HL-60 (cell line): ENCODE measurements around the gene NAAA.

Source experiments
- DNase-seq, 2 experiments: peaks; one replicate each; pipeline ENCODE4 v3.0.0-alpha.2; 2010 to 2020; ENCODE audit warnings: low read depth in 1 of 2, low spot score in 1 of 2
- H3K27ac ChIP-seq: fragments of 250-450 bp; sonication (Bioruptor Pico); replicated peaks from 2 replicates; pipeline ENCODE4 v1.5.1; 2020; ENCODE audit warnings: mild to moderate bottlenecking, moderate library complexity
- H3K27me3 ChIP-seq: fragments of 250-450 bp; sonication (Bioruptor Pico); 2 replicates; pipeline ENCODE4 v1.5.1; 2021; ENCODE audit warnings: mild to moderate bottlenecking, moderate library complexity; ENCODE audit not compliant: insufficient read depth, poor library complexity, severe bottlenecking
- H3K4me3 ChIP-seq: replicated peaks from 2 replicates; pipeline ENCODE4 v1.5.1; 2011; ENCODE audit warnings: mild to moderate bottlenecking, control low read depth, low read length; ENCODE audit not compliant: insufficient read depth
- CTCF ChIP-seq: IDR thresholded peaks from one replicate; pipeline ENCODE4 v1.5.1; 2011; ENCODE audit warnings: low read length, control low read depth, inconsistent platforms; ENCODE audit not compliant: insufficient read depth
- GABPA ChIP-seq: IDR thresholded peaks from 2 replicates; pipeline ENCODE4 v1.6.1; 2012; ENCODE audit warnings: low read depth
- POLR2AphosphoS5 ChIP-seq: IDR thresholded peaks from 2 replicates; pipeline ENCODE4 v1.6.1; 2012; ENCODE audit warnings: low read depth
- REST ChIP-seq: IDR thresholded peaks from 2 replicates; pipeline ENCODE4 v1.6.1; 2012; ENCODE audit warnings: low read depth; ENCODE audit not compliant: insufficient replicate concordance
- SPI1 ChIP-seq: IDR thresholded peaks from 2 replicates; pipeline ENCODE4 v1.6.1; 2012; ENCODE audit warnings: low read depth, mild to moderate bottlenecking, borderline replicate concordance

The NAAA gene

GRCh38 chr4:75980576-75980975, 39.8 kb upstream of the NAAA start:
- Histone ChIP-seq H3K27ac (no peak overlapping the region), H3K4me3 (no peak overlapping the region), H3K27me3 (no peaks in the 10 kb centered on the region)
- DNase-seq = no peak
- no peak for TF ChIP-seq REST
- TF ChIP-seq SPI1 = no peak
- TF ChIP-seq CTCF = no peak
- no peak for TF ChIP-seq POLR2AphosphoS5
- TF ChIP-seq GABPA = no peak

GRCh38 chr4:75976177-75976576, 35.4 kb upstream of the NAAA start:
- no peaks in the 10 kb centered on the region for H3K27me3 ChIP-seq
- no peak for TF ChIP-seq CTCF
- TF ChIP-seq POLR2AphosphoS5 = no peak
- TF ChIP-seq SPI1 = no peak
- no peak for TF ChIP-seq REST
- TF ChIP-seq GABPA = no peak
- H3K4me3 ChIP-seq = no peak overlapping the region
- no peak for DNase-seq
- no peak overlapping the region for H3K27ac ChIP-seq

- no peak for TF ChIP-seq REST
- TF ChIP-seq SPI1 = no peak
- TF ChIP-seq GABPA = no peak
- DNase-seq = no peak
- no peak overlapping the region for H3K4me3 ChIP-seq
Observed at GRCh38 chr4:75973766-75974165, 33.0 kb upstream of the NAAA start.

GRCh38 chr4:75968084-75968483, 27.3 kb upstream of the NAAA start:
- Histone ChIP-seq H3K27me3 (no peaks in the 10 kb centered on the region), H3K27ac (no peak overlapping the region), H3K4me3 (no peak overlapping the region)
- TF ChIP-seq CTCF (no peak), GABPA (no peak), SPI1 (no peak), POLR2AphosphoS5 (no peak), REST (no peak)
- DNase-seq = no peak

More at GRCh38 chr4:75973766-75974165, 33.0 kb upstream of the NAAA start:
- Histone ChIP-seq H3K27ac (no peak overlapping the region), H3K27me3 (no peaks in the 10 kb centered on the region)
